A204.1 (cell line): Measurements from ENCODE around the gene LTA.

Experiments used
- FAIRE-seq: peaks from 2 replicates; lab custom pipeline; 2012; peaks lifted over from hg19 to GRCh38; lab: Jason Lieb, UNC

LTA gene

DNA sequence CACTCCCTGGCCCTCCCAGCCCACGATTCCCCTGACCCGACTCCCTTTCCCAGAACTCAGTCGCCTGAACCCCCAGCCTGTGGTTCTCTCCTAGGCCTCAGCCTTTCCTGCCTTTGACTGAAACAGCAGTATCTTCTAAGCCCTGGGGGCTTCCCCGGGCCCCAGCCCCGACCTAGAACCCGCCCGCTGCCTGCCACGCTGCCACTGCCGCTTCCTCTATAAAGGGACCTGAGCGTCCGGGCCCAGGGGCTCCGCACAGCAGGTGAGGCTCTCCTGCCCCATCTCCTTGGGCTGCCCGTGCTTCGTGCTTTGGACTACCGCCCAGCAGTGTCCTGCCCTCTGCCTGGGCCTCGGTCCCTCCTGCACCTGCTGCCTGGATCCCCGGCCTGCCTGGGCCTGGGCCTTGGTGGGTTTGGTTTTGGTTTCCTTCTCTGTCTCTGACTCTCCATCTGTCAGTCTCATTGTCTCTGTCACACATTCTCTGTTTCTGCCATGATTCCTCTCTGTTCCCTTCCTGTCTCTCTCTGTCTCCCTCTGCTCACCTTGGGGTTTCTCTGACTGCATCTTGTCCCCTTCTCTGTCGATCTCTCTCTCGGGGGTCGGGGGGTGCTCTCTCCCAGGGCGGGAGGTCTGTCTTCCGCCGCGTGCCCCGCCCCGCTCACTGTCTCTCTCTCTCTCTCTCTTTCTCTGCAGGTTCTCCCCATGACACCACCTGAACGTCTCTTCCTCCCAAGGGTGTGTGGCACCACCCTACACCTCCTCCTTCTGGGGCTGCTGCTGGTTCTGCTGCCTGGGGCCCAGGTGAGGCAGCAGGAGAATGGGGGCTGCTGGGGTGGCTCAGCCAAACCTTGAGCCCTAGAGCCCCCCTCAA lies at the start of gene LTA:
LTA (plus strand) TSS at position 249 of the 871 bp plus-strand sequence; CDS start at position 703, 454 bp downstream.
- FAIRE-seq = no peak

DNA sequence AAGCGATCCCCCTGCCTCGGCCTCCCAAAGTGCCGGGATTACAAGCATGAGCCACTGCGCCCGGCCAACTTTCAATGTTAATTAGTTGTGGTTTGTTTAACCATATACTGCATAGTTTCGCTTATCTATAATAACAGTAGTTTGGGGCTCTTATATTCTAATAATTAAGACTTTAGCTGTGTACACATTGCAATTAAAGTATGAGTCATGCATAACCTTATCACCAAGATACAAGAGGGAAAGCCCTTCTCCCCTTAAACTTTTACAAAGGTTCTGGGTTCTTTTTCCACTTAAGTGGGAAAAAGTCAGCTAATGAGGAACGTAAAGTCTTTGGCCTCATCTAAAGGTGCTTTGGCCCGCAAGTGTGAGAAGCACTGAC lies 46.5 kb upstream of the LTA start:
- no peak for FAIRE-seq

DNA sequence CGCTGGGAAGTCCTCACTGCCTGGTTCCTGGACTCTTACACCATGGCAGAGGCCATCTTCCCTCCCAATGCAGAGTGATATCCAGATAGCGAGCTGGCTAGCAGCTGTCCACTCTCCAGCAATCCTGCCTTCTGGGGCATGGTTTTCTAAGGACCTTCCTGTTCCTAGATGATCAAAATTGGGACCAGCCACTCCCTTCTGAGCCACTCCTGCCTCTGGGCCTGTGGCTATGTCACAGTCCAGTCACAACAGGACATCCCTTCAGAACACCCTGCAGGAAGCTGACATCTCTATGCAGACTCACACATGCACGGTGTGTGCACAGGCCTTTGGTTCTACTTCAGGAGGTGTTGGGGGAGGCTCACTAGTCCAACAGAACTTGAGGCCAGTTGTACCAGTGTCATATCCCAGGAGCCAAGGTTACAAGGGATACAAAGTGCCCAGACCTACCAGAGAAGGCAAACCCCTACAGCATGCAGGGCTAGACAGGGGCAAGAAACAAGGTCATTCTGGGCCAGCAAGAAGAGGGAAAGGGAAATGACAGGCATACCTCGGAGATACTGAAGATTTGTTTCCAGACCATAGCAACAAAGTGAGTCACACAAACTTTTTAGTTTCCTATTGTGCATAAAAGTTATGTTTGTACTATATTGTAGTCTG lies 46.0 kb upstream of the LTA start:
- no peak for FAIRE-seq

- FAIRE-seq = no peak
Measured at GRCh38 chr6:31528307-31528777, 43.7 kb upstream of the LTA start.

- no peak for FAIRE-seq
Measured at GRCh38 chr6:31528821-31529328, 43.2 kb upstream of the LTA start, which contains the start of gene MCCD1. MCCD1 (plus strand) TSS chr6:31528962; CDS start chr6:31529015, 53 bp downstream.

GRCh38 chr6:31529329-31530150 lies 42.5 kb upstream of the LTA start:
- no peak for FAIRE-seq

DNA sequence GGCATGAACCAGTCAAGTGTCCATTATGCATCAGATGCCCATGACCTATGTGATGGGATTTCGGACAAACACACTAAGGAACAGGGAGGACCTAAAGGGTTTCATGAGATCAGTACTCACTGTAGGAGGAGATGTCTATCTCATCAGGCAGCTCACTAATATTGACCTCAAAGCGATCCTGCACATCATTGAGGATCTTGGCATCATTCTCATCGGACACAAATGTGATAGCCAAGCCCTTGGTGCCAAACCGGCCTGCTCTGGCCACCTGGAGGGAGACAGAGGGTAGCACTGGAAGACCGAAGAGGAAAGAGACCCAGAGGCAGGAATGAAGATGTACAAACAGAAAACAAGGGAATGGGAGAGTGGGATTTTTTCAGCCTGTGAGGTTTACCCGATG lies 41.4 kb upstream of the LTA start:
- FAIRE-seq = no peak

DNA sequence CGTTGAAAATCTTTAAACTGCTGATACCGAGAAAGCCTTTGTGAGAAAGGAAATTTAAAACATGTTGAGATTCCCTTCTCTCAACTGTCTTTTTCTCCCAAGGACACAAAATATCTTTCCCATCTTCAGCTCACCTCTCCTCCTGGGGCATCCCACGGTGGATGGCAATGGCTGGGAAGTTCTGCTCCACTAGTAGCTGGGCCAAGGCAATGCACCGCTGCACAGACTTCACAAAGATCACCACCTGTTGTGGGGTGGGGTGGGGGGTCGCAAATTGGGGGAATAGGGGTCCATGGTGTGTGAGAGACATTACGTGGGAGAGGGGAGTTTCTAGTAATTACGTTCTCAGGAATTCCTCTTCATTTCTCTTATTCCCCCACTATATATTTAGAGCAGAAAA lies 40.9 kb upstream of the LTA start:
- no peak for FAIRE-seq

- FAIRE-seq = no peak
Measured at GRCh38 chr6:31531771-31532643, 40.1 kb upstream of the LTA start.

GRCh38 chr6:31532644-31533454 lies 39.2 kb upstream of the LTA start:
- no peak for FAIRE-seq

DNA sequence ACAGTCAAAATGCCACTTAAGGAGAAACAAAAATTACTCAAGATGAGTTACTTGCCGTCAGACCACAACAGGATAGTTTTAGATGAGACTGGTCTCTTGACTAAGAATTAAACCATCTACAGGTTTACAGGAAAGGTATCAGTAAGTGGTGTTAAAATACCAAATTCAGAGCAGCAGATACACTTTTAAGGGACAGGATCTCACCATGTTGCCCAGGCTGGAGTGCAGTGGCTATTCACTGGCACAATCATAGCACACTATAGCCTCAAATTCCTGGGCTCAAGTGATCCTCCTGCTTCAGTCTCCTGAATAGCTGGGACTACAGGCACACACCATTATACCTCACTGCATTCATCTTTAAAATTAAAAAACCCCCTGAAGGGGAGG lies 38.6 kb upstream of the LTA start:
- FAIRE-seq = no peak

DNA sequence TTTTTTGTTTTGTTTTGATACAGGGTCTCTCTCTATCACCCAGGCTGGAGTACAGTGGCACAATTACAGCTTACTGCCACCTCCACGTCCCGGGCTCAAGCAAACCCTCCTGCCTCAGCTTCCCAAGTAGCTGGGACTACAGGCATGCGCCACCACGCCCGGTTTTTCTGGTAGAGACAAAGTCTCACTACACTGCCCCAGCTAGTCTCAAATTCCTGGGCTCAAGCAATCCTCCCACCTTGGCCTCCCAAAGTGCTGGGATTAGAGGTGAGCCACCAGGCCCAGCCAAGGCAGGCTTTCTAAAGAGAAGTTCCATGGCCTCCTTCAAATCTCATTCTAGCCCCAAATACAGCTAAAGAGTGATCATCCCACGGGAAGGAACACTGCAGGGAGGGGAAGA lies 38.1 kb upstream of the LTA start:
- no peak for FAIRE-seq

DNA sequence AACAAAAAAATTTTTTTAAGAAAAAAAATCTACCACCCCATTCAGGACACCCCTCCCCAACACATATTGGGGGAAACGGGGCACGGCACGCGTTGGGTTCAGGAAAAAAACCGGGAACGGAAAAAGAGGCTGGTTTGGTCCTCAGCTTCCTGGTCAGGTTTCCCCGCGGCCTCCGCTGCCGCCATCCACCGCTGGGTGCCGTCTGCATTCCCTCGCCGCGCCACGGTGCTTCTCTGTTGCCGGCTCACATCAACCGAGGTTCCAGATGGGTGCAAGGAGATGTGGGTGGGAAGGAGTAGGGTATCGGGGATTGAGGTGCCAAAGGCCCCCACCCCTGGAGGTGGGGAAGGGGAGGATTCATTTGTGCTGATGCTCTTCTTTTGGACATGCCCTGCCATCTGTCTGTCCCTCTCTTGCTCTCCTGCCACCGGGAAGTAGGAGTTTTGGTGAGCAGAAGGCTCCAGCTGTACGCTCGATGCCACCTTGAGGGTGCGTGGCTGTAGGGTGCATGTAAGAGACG lies 37.5 kb upstream of the LTA start:
- no peak for FAIRE-seq

- FAIRE-seq = no peak
Measured at GRCh38 chr6:31535538-31536324, 36.4 kb upstream of the LTA start.

DNA sequence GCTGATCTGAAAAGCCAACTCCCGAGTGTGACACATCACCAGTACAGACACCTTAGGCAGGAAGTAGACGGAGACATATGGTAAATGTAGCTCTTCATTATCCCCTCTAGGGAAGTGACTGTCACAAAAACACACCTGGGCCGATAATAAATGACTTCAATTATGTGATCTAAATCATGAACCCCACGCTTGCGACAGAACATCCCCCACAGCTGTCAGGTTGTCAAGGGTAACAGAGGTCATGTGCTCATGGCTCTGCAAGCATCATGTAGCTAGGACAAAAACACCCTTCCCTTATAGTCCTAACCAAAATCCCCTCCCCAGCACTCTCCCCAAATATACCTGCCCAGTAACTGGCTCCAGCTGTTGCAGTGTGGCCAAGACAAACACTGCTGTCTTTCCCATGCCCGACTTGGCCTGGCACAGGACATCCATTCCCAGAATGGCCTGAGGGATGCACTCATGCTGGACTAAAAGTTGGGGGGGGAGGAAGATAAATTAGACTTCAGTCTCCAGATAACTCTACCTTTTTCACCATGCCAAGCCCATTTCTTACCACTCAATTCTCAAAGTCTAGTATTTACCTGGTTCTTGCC lies 33.2 kb upstream of the LTA start:
- FAIRE-seq = no peak

GRCh38 chr6:31540640-31541039 lies 31.4 kb upstream of the LTA start:
- FAIRE-seq = no peak

DNA sequence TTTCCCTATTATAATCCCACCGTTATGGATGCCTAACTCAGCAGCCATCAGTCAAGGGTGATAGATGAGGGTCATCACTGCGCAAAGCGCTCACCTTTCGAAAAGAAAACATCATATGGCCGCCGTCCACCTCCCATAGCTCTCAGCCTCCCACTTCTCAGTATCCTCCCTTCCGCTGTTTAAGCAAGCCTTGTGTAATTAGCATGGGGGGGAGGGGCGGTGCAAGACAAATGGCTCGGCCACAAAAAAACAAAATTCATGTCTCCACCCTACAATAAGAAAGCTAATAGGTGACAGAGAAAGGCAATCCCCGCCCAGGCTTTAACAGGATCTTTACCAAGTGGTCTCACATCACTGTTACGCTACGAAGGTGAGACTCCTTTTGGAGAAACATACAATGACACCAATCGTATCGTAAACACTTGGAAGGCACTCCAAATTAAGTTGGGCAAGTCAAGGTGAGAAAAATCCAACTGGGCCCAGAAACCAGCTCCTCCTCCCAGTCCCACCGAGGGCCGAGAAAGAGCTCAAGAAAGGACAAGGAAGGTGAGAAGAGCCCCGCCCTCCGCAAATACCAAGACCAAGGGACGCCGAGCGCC lies 30.9 kb upstream of the LTA start:
- FAIRE-seq = no peak

- peak; percentile 90 for FAIRE-seq
Measured at GRCh38 chr6:31541658-31542521, 30.2 kb upstream of the LTA start, which contains the start of gene DDX39B. DDX39B (minus strand) TSS chr6:31542003; CDS start chr6:31540532, 1,471 bp downstream.
